H9 (cell line): ENCODE measurements around the gene USP44. TPM values are rescaled to one million over a fixed set of nuclear protein-coding genes. Genes with fewer than 3 reads are reported as not detected.

Experiments used
- DNase-seq: peaks from one replicate; pipeline ENCODE4 v3.0.0-alpha.2; 2017
- H2AFZ ChIP-seq: one replicate; pipeline ENCODE4 v1.6.1; 2013; ENCODE audit warnings: mild to moderate bottlenecking, low read length, control low read depth, moderate library complexity
- H2AK5ac ChIP-seq: 2 replicates; pipeline ENCODE4 v1.6.1; 2013; ENCODE audit warnings: low read length, control low read depth, mixed read lengths; ENCODE audit not compliant: insufficient read length
- H2BK120ac ChIP-seq: one replicate; pipeline ENCODE4 v1.6.1; 2013; ENCODE audit warnings: low read depth, mild to moderate bottlenecking, low read length, control low read depth, inconsistent platforms; ENCODE audit not compliant: poor library complexity, severe bottlenecking
- H2BK12ac ChIP-seq: 2 replicates; pipeline ENCODE4 v1.6.1; 2013; ENCODE audit warnings: low read length, control low read depth, mixed read lengths, low read depth; ENCODE audit not compliant: insufficient read length
- H2BK15ac ChIP-seq: 2 replicates; pipeline ENCODE4 v1.6.1; 2013; ENCODE audit warnings: low read depth, low read length, control low read depth
- H2BK20ac ChIP-seq: one replicate; pipeline ENCODE4 v1.6.1; 2013; ENCODE audit warnings: low read depth, mild to moderate bottlenecking, low read length, control low read depth, inconsistent platforms; ENCODE audit not compliant: poor library complexity, severe bottlenecking
- H2BK5ac ChIP-seq: 2 replicates; pipeline ENCODE4 v1.6.1; 2013; ENCODE audit warnings: low read length, control low read depth, mixed read lengths; ENCODE audit not compliant: insufficient read length
- H3K14ac ChIP-seq: 2 replicates; pipeline ENCODE4 v1.6.1; 2013; ENCODE audit warnings: low read length, control low read depth; ENCODE audit not compliant: insufficient read depth
- H3K18ac ChIP-seq: 2 replicates; pipeline ENCODE4 v1.6.1; 2013; ENCODE audit warnings: low read depth, mild to moderate bottlenecking, mixed read lengths, low read length, control low read depth; ENCODE audit not compliant: insufficient read length
- H3K23ac ChIP-seq: 2 replicates; pipeline ENCODE4 v1.6.1; 2013; ENCODE audit warnings: low read length, control low read depth, mixed read lengths, low read depth; ENCODE audit not compliant: insufficient read length
- H3K23me2 ChIP-seq: 2 replicates; pipeline ENCODE4 v1.6.1; 2013; ENCODE audit warnings: low read depth, mild to moderate bottlenecking, mixed read lengths, low read length, control low read depth; ENCODE audit not compliant: insufficient read length, poor library complexity, severe bottlenecking
- H3K27ac ChIP-seq: 2 replicates; pipeline ENCODE4 v1.5.1; 2013; ENCODE audit warnings: low read length, control low read depth, mixed read lengths, low read depth; ENCODE audit not compliant: insufficient read length
- H3K27me3 ChIP-seq: 2 replicates; pipeline ENCODE4 v1.6.1; 2013; ENCODE audit warnings: low read length, control low read depth, inconsistent platforms; ENCODE audit not compliant: insufficient read depth
- H3K4ac ChIP-seq: 2 replicates; pipeline ENCODE4 v1.6.1; 2013; ENCODE audit warnings: low read depth, mild to moderate bottlenecking, control low read depth, inconsistent platforms, low read length, moderate library complexity
- H3K4me1 ChIP-seq: 2 replicates; pipeline ENCODE4 v1.6.1; 2013; ENCODE audit warnings: low read length, control low read depth, inconsistent platforms; ENCODE audit not compliant: insufficient read depth
- H3K4me2 ChIP-seq: 2 replicates; pipeline ENCODE4 v1.6.1; 2013; ENCODE audit warnings: low read length, control low read depth, mixed read lengths; ENCODE audit not compliant: insufficient read length, insufficient read depth
- H3K56ac ChIP-seq: 2 replicates; pipeline ENCODE4 v1.6.1; 2013; ENCODE audit warnings: low read depth, mild to moderate bottlenecking, mixed read lengths, low read length, control low read depth; ENCODE audit not compliant: insufficient read length
- H3K79me1 ChIP-seq: 2 replicates; pipeline ENCODE4 v1.6.1; 2013; ENCODE audit warnings: low read depth, mild to moderate bottlenecking, moderate library complexity, low read length, control low read depth, inconsistent platforms; ENCODE audit not compliant: insufficient read depth, poor library complexity, severe bottlenecking
- H3K79me2 ChIP-seq: 2 replicates; pipeline ENCODE4 v1.6.1; 2013; ENCODE audit warnings: low read length, control low read depth, inconsistent platforms; ENCODE audit not compliant: insufficient read depth
- H3K9ac ChIP-seq: 2 replicates; pipeline ENCODE4 v1.6.1; 2013; ENCODE audit warnings: low read length, control low read depth, mixed read lengths; ENCODE audit not compliant: insufficient read length; ENCODE audit errors: extremely low read depth
- H3K9me3 ChIP-seq: one replicate; pipeline ENCODE4 v1.6.1; 2013; ENCODE audit warnings: low read depth, low read length, inconsistent platforms; ENCODE audit not compliant: control insufficient read depth
- H3T11ph ChIP-seq: one replicate; pipeline ENCODE4 v1.6.1; 2013; ENCODE audit warnings: mild to moderate bottlenecking, low read length, control low read depth, inconsistent platforms
- H4K20me1 ChIP-seq: one replicate; pipeline ENCODE4 v1.6.1; 2013; ENCODE audit not compliant: control insufficient read depth, insufficient read length, insufficient read depth
- H4K5ac ChIP-seq: 2 replicates; pipeline ENCODE4 v1.6.1; 2013; ENCODE audit warnings: low read depth, mild to moderate bottlenecking, mixed read lengths, low read length, control low read depth; ENCODE audit not compliant: insufficient read length
- H4K8ac ChIP-seq: replicated peaks from 2 replicates; pipeline ENCODE4 v1.6.1; 2013; ENCODE audit warnings: low read length, control low read depth, mixed read lengths, low read depth; ENCODE audit not compliant: insufficient read length
- H4K91ac ChIP-seq: 2 replicates; pipeline ENCODE4 v1.6.1; 2013; ENCODE audit warnings: low read depth, mild to moderate bottlenecking, moderate library complexity, mixed read lengths, low read length, control low read depth; ENCODE audit not compliant: insufficient read length
- H3K27ac Mint-ChIP-seq, 3 experiments: 2 replicates in 2 of 3; 3 replicates in 1 of 3; pipeline ENCODE4 v1.8.0; 2020 to 2021; ENCODE audit warnings: mixed read lengths in 3 of 3, mild to moderate bottlenecking in 1 of 3, moderate library complexity in 1 of 3
- H3K27me3 Mint-ChIP-seq: 2 replicates; pipeline ENCODE4 v1.8.0; 2021; ENCODE audit warnings: low read depth, mild to moderate bottlenecking, moderate library complexity, mixed read lengths
- H3K36me3 Mint-ChIP-seq, 3 experiments: 2 replicates in 2 of 3; 3 replicates in 1 of 3; pipeline ENCODE4 v1.8.0; 2020 to 2021; ENCODE audit warnings: low read depth in 3 of 3, mixed read lengths in 3 of 3; ENCODE audit not compliant: insufficient read depth in 1 of 3
- H3K4me1 Mint-ChIP-seq, 2 experiments: 2 replicates each; pipeline ENCODE4 v1.8.0; 2020; ENCODE audit warnings: mixed read lengths in 2 of 2
- H3K4me3 Mint-ChIP-seq, 2 experiments: 2 replicates in 1 of 2; 3 replicates in 1 of 2; pipeline ENCODE4 v1.8.0; 2020 to 2021; ENCODE audit warnings: mild to moderate bottlenecking in 2 of 2, mixed read lengths in 2 of 2, moderate library complexity in 1 of 2
- H3K9me3 Mint-ChIP-seq, 2 experiments: 2 replicates in 1 of 2; 3 replicates in 1 of 2; pipeline ENCODE4 v1.8.0; 2020; ENCODE audit warnings: mild to moderate bottlenecking in 2 of 2, mixed read lengths in 2 of 2, moderate library complexity in 1 of 2
- WGBS: extraction: QIAGEN DNeasy Blood & Tissue Kit; methylation state at CpG from one replicate; pipeline ENCODE4 v1.1.7; 2013; ENCODE audit warnings: missing lambda C conversion rate, low lambda C conversion rate, mixed read lengths; ENCODE audit not compliant: insufficient read length; ENCODE audit errors: extremely low coverage; 5-methylcytosine and 5-hydroxymethylcytosine counted together
- total RNA-seq: library from RNA; stranded (reverse); gene quantifications from 2 replicates; pipeline ENCODE4 v1.2.1, GENCODE V29; 2021
- TF ChIP-seq, protein P1 (sequence below): fragments of 200-600 bp; sonication (generic); conservative IDR thresholded peaks from 3 replicates; pipeline ENCODE4 v1.8.0; 2021; ENCODE audit warnings: antibody characterized with exemption, mild to moderate bottlenecking

USP44 gene
- total RNA-seq, 1 experiment from 2014 or later = 185 TPM

DNA sequence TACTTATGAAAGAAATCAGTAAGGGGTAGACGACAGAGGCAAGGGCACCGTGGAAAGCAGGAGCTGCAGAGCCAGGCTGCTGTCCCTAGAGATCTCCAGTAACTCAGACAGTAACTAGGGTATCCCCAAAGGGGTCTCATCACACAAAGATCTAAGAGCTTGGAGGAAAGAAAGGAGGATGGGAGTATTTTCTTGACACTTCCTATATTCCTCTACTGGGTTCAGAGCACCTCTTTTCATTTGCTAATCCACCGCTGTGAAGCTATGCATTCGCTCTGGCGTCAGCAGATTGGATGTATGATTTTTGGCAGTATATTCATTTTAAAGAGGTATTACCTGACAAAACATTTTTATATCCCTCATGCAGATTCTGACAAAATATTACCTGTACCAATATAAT is 12.6 kb downstream of the USP44 start:
- Histone ChIP-seq H3T11ph (no peak overlapping the region), H3K27me3 (no peaks in the 10 kb centered on the region), H3K56ac (no peak overlapping the region), H3K23ac (no peak overlapping the region), H3K79me1 (peaks cover 10% of the 10 kb centered on the region), H3K23me2 (no peaks in the 10 kb centered on the region), H3K4ac (no peak overlapping the region), H3K79me2 (peaks cover 42% of the 10 kb centered on the region), H4K5ac (no peak overlapping the region), H3K4me2 (peak overlapping the region; percentile 46), H3K14ac (no peak overlapping the region), H3K9ac (no peak overlapping the region), H2BK5ac (no peak overlapping the region), H4K91ac (no peak overlapping the region), H3K9me3 (no peaks in the 10 kb centered on the region), H3K4me1 (peaks cover 11% of the 10 kb centered on the region), H2AFZ (no peak overlapping the region), H2BK20ac (no peak overlapping the region), H3K18ac (no peak overlapping the region), H4K8ac (no peak overlapping the region), H4K20me1 (peaks cover 3% of the 10 kb centered on the region), H2BK120ac (peak overlapping the region; percentile 77), H2AK5ac (no peak overlapping the region), H3K27ac (peak overlapping the region; percentile 57), H2BK15ac (no peak overlapping the region), H2BK12ac (no peak overlapping the region)
- no peak for DNase-seq
- TF ChIP-seq, protein P1, sequence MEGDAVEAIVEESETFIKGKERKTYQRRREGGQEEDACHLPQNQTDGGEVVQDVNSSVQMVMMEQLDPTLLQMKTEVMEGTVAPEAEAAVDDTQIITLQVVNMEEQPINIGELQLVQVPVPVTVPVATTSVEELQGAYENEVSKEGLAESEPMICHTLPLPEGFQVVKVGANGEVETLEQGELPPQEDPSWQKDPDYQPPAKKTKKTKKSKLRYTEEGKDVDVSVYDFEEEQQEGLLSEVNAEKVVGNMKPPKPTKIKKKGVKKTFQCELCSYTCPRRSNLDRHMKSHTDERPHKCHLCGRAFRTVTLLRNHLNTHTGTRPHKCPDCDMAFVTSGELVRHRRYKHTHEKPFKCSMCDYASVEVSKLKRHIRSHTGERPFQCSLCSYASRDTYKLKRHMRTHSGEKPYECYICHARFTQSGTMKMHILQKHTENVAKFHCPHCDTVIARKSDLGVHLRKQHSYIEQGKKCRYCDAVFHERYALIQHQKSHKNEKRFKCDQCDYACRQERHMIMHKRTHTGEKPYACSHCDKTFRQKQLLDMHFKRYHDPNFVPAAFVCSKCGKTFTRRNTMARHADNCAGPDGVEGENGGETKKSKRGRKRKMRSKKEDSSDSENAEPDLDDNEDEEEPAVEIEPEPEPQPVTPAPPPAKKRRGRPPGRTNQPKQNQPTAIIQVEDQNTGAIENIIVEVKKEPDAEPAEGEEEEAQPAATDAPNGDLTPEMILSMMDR = no peak
- no CpG with 5 or more reads among the region's 5 CpGs for WGBS
- Mint-ChIP-seq H3K4me3 (peak overlapping the region; percentile 29 to 56; a peak in 4 of 5 replicates), H3K36me3 (peaks cover 20 to 34% (median 22%) of the 10 kb centered on the region in 3 experiments; a peak in 6 of 7 replicates), H3K27ac (peak overlapping the region; percentile 83 to 97 (median 95); a peak in 5 of 7 replicates), H3K4me1 (peaks cover 44 to 56% of the 10 kb centered on the region in 2 experiments), H3K27me3 (no peaks in the 10 kb centered on the region), H3K9me3 (no peaks in the 10 kb centered on the region)
